PFSK-1 (cell line): ENCODE data around the gene C2CD2L.

Experiments used
- FOXP2 ChIP-seq: optimal IDR thresholded peaks from 2 replicates; pipeline ENCODE3; 2011; ENCODE audit warnings: borderline replicate concordance, control low read depth, inconsistent platforms; ENCODE audit not compliant: insufficient read depth; ENCODE audit errors: extremely low read length, extremely low read depth
- POLR2AphosphoS5 ChIP-seq: IDR thresholded peaks from 2 replicates; pipeline ENCODE4 v1.6.1; 2012; ENCODE audit warnings: low read depth, mild to moderate bottlenecking, control low read depth, low read length, moderate library complexity
- SIN3A ChIP-seq: IDR thresholded peaks from 2 replicates; pipeline ENCODE4 v1.6.1; 2012; ENCODE audit warnings: mild to moderate bottlenecking, low read length, moderate library complexity, borderline replicate concordance; ENCODE audit not compliant: insufficient read depth
- TAF1 ChIP-seq: IDR thresholded peaks from 2 replicates; pipeline ENCODE4 v1.6.1; 2012; ENCODE audit warnings: low read length, control low read depth, borderline replicate concordance; ENCODE audit not compliant: insufficient read depth
- TF ChIP-seq, protein P1 (sequence below), 2 experiments: IDR thresholded peaks; 2 replicates each; pipeline versions ENCODE4 v1.6.1 to v1.8.0; 2011 to 2012; ENCODE audit warnings: low read depth in 2 of 2, low read length in 2 of 2, control low read depth in 1 of 2, inconsistent platforms in 1 of 2, mild to moderate bottlenecking in 1 of 2, moderate library complexity in 1 of 2; ENCODE audit not compliant: insufficient read depth in 1 of 2

The C2CD2L gene

DNA sequence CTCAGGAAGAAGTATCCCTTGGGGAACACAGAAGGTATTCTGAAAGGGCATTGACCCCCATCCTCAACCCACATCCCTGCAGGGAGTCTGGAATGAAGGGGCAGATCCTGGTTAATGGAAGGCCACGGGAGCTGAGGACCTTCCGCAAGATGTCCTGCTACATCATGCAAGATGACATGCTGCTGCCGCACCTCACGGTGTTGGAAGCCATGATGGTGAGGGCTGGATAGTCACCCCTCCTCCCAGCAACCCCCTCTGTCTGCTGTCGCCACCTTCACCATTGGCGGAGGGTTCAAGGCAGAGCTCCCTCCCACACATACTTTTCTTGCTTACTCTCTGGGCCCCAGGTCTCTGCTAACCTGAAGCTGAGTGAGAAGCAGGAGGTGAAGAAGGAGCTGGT, 47.0 kb downstream of the C2CD2L start:
- TF ChIP-seq TAF1 (no peak), FOXP2 (no peak), SIN3A (no peak), POLR2AphosphoS5 (no peak)
- TF ChIP-seq, protein P1, sequence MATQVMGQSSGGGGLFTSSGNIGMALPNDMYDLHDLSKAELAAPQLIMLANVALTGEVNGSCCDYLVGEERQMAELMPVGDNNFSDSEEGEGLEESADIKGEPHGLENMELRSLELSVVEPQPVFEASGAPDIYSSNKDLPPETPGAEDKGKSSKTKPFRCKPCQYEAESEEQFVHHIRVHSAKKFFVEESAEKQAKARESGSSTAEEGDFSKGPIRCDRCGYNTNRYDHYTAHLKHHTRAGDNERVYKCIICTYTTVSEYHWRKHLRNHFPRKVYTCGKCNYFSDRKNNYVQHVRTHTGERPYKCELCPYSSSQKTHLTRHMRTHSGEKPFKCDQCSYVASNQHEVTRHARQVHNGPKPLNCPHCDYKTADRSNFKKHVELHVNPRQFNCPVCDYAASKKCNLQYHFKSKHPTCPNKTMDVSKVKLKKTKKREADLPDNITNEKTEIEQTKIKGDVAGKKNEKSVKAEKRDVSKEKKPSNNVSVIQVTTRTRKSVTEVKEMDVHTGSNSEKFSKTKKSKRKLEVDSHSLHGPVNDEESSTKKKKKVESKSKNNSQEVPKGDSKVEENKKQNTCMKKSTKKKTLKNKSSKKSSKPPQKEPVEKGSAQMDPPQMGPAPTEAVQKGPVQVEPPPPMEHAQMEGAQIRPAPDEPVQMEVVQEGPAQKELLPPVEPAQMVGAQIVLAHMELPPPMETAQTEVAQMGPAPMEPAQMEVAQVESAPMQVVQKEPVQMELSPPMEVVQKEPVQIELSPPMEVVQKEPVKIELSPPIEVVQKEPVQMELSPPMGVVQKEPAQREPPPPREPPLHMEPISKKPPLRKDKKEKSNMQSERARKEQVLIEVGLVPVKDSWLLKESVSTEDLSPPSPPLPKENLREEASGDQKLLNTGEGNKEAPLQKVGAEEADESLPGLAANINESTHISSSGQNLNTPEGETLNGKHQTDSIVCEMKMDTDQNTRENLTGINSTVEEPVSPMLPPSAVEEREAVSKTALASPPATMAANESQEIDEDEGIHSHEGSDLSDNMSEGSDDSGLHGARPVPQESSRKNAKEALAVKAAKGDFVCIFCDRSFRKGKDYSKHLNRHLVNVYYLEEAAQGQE (IDR thresholded peaks at IDR 0.05; ENCODE audit: insufficient read depth in 1 of 2, low read depth in 2 of 2, low read length in 2 of 2): no peak

DNA sequence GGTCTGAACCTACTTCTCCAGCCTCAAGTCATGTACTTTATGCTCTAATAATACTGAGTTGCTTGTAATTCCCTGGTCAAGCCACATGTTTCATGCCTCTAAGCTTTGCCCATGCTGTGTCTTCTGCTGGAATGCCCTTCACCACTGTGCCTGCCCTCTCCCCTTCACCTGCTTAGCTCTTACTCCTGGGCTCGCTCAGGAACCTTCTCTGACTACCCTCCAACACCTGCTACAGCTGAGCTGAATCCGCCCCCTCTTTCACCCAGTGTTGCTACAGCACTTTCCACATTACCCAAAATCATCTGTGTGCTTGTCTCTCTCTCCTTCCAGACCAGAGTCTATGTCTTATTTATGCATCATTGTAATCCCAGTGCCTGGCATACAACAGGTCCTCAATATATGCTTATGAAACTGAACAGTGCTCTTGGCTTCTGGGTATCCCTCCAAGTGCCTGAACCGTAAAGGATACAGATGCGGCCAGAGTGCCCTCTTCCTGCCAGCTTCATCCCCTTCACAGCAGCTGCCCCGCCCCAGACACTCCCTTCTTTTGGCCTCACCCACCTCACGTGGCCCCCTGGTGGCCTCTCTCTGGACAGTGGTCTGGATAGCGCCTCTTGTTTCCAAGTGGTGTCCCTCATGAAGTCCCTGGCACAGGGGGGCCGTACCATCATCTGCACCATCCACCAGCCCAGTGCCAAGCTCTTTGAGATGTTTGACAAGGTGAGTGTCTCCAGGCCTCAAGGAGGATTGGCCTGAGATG, 48.8 kb downstream of the C2CD2L start:
- TF ChIP-seq POLR2AphosphoS5: no peak
- TF ChIP-seq TAF1: no peak
- TF ChIP-seq, protein P1 (IDR thresholded peaks at IDR 0.05; ENCODE audit: insufficient read depth in 1 of 2, low read depth in 2 of 2, low read length in 2 of 2): no peak
- TF ChIP-seq FOXP2: no peak
- no peak for TF ChIP-seq SIN3A

DNA sequence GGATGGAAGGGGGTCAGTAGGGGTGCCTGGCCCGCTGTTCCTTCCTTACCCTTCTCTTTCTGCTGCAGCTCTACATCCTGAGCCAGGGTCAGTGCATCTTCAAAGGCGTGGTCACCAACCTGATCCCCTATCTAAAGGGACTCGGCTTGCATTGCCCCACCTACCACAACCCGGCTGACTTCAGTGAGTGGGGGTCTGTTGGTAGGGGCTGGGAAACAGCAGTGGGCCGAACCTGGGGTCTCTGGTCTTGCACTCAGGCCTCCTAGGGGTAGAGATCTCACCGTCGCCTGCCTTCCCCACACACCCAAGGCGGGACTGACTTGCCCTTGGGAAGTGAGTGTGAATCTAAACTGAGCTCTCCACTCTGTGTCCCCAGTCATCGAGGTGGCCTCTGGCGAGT, 49.4 kb downstream of the C2CD2L start:
- TF ChIP-seq POLR2AphosphoS5 (no peak), TAF1 (no peak), FOXP2 (no peak), SIN3A (no peak)
- TF ChIP-seq, protein P1 (IDR thresholded peaks at IDR 0.05; ENCODE audit: insufficient read depth in 1 of 2, low read depth in 2 of 2, low read length in 2 of 2): no peak

DNA sequence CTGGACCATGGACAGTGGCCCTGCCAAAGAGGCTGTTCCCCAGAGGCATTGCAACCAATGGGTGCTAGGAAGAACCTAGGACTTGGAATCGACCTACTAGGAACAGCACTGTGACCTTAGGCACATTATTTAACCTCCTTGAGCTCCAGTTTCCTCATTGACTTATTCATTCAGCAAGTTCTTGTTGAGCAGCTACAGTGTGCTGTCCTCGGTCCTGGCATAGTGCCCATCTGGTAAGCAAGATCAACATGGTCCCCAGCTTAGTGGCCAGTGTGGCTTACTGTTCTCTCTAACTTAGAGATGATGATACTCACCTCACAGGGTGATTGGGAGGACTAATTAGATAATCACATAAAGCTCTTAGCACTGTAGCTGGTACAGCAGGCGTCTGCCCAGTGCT, 49.9 kb downstream of the C2CD2L start:
- no peak for TF ChIP-seq POLR2AphosphoS5
- TF ChIP-seq, protein P1 (IDR thresholded peaks at IDR 0.05; ENCODE audit: insufficient read depth in 1 of 2, low read depth in 2 of 2, low read length in 2 of 2): peak in 1 of 2 experiments; percentile 74; a peak in 2 of 4 replicates

DNA sequence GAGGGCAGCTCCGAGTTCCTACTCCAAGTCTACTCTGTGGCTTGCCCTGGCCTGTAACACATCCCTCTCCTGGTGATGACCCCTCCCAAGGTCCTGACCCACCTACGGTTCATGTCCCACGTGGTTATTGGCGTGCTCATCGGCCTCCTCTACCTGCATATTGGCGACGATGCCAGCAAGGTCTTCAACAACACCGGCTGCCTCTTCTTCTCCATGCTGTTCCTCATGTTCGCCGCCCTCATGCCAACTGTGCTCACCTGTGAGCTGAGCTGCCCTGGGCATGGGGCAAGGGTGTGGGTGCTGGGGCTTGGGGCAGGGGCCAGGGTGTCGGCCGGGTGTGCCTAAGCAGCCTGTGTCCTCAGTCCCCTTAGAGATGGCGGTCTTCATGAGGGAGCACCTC, 51.3 kb downstream of the C2CD2L start:
- TF ChIP-seq POLR2AphosphoS5 (no peak), SIN3A (no peak), FOXP2 (no peak), TAF1 (no peak)
- TF ChIP-seq, protein P1 (IDR thresholded peaks at IDR 0.05; ENCODE audit: insufficient read depth in 1 of 2, low read depth in 2 of 2, low read length in 2 of 2): no peak
